Measurements from ENCODE around the gene NDUFV2. TPM values are rescaled to one million over a fixed set of nuclear protein-coding genes. Genes with fewer than 3 reads are reported as not detected.
"Not testable (repeated sequence)": the region's sequence is repeated elsewhere in the genome, so short reads cannot be mapped to it uniquely, and the experiment has no call there.

Gene NDUFV2
- total RNA-seq, 2 experiments from 2014 or later, result 222 to 302 TPM

GRCh38 chr18:9079818-9080528 is 22.5 kb upstream of the NDUFV2 start:
- CTCF ChIA-PET, result interaction anchor here (0.8 to 1.1 kb wide), 2 partner anchors 30 to 68 kb away, joined by 3 to 4 read pairs; no protein-coding TSS in a partner anchor
- H3K9me3 Mint-ChIP-seq (ENCODE audit: low read depth), result no peaks in the 10 kb centered on the region
- no peaks in the 10 kb centered on the region for H3K27me3 Mint-ChIP-seq
- peaks cover 28% of the 10 kb centered on the region for H3K36me3 Mint-ChIP-seq
- no peak overlapping the region for H3K4me3 Mint-ChIP-seq
- DNase-seq, result no peak
- ATAC-seq, result no peak
- peaks cover 61% of the 10 kb centered on the region for H3K4me1 Mint-ChIP-seq
- H3K27ac Mint-ChIP-seq, result peak overlapping the region; percentile 34

GRCh38 chr18:9081940-9082339 is 20.6 kb upstream of the NDUFV2 start:
- Mint-ChIP-seq H3K27ac (peak overlapping the region; percentile 94), H3K4me1 (peaks cover 58% of the 10 kb centered on the region), H3K4me3 (peak overlapping the region; percentile 53), H3K36me3 (peaks cover 27% of the 10 kb centered on the region), H3K9me3 (ENCODE audit: low read depth) (no peaks in the 10 kb centered on the region), H3K27me3 (no peaks in the 10 kb centered on the region)
- ATAC-seq (peak; percentile 9), DNase-seq (peak; percentile 78)
- CTCF ChIA-PET, result interaction anchor here (1.0 to 2.2 kb wide), 5 partner anchors 8 to 65 kb away, joined by 3 to 14 read pairs (median 6); no protein-coding TSS in a partner anchor

DNA sequence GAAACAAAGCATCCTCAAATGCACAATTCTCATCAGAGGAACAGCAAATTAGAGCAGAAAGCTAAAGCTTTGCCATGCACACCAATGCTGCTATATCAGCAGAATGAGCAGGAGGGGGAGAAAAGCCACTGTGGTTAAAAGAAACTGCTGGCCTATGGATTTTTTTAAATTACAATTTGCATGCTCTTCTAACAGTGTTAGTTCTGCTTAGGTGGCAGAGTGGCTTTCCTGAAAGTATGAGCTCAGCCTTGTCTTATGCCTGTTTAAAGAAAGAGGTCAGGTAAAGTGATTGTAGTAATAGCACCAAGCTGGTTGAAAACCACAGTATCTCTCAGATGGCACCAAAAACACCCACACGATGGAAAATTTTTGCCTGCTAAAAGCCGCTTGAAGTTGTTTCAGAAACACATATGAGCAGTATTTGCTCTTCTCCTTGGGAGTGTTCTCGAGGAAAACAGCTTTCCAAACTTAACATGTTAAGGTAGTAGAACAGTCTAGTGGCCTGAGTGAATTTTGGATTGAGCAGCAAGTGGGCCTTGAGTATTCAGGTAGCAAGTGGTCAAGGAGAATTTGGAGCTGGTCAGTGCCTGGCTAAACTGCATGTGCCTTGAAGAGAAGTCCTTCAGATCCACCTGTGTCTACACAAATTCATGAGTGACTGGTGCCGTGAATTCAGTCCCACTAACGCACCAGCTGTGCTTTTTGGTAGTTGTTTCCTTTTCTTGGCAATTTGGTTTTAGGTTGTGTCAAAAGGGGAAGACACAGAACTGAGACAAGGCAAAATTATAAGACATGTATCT is 19.6 kb upstream of the NDUFV2 start:
- CTCF ChIA-PET, result interaction anchor here (0.8 to 2.2 kb wide), 11 partner anchors 9 to 64 kb away, joined by 3 to 14 read pairs (median 6); partner anchors contain the start of gene NDUFV2
- peak; percentile 82 for DNase-seq
- peak; percentile 84 for ATAC-seq
- H3K4me1 Mint-ChIP-seq, result peaks cover 59% of the 10 kb centered on the region
- no peaks in the 10 kb centered on the region for H3K9me3 Mint-ChIP-seq (ENCODE audit: low read depth)
- peaks cover 28% of the 10 kb centered on the region for H3K36me3 Mint-ChIP-seq
- H3K27me3 Mint-ChIP-seq, result no peaks in the 10 kb centered on the region
- H3K27ac Mint-ChIP-seq, result peak overlapping the region; percentile 94
- peak overlapping the region; percentile 53 for H3K4me3 Mint-ChIP-seq

DNA sequence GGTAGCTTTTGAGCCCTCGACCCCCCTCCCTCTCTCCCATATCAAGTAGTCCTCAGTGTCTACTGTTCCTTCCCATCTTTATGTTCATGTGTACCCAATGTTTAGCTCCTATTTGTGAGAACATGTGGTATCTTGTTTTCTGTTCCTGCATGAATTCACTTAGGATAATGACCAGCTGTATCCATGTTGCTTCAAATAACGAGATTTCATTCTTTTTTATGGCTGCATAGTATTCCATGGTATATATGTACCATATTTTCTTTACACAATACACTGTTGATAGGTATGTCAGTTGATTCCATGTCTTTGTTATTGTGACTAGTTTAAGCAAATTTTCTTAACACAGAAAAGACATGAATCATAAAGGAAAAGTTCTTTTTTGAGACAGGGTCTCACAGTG is 16.5 kb upstream of the NDUFV2 start:
- Mint-ChIP-seq H3K36me3 (peaks cover 30% of the 10 kb centered on the region), H3K4me3 (no peak overlapping the region), H3K27ac (peak overlapping the region; percentile 74), H3K4me1 (peaks cover 72% of the 10 kb centered on the region), H3K9me3 (ENCODE audit: low read depth) (no peaks in the 10 kb centered on the region), H3K27me3 (no peaks in the 10 kb centered on the region)
- CTCF ChIA-PET, result interaction anchor here (2.1 kb wide), 1 partner anchor 16 kb away, joined by 5 read pairs; no protein-coding TSS in a partner anchor
- no peak for ATAC-seq
- DNase-seq, result no peak

GRCh38 chr18:9086624-9087023 is 15.9 kb upstream of the NDUFV2 start:
- DNase-seq, result no peak
- H3K27me3 Mint-ChIP-seq, result no peaks in the 10 kb centered on the region
- CTCF ChIA-PET, result no interaction called here
- no peaks in the 10 kb centered on the region for H3K9me3 Mint-ChIP-seq (ENCODE audit: low read depth)
- H3K4me3 Mint-ChIP-seq, result no peak overlapping the region
- ATAC-seq, result no peak
- peaks cover 31% of the 10 kb centered on the region for H3K36me3 Mint-ChIP-seq
- H3K4me1 Mint-ChIP-seq, result peaks cover 75% of the 10 kb centered on the region
- H3K27ac Mint-ChIP-seq, result peak overlapping the region; percentile 74

GRCh38 chr18:9087144-9087543 is 15.4 kb upstream of the NDUFV2 start:
- no peak for ATAC-seq
- CTCF ChIA-PET, result no interaction called here
- no peaks in the 10 kb centered on the region for H3K27me3 Mint-ChIP-seq
- peaks cover 76% of the 10 kb centered on the region for H3K4me1 Mint-ChIP-seq
- no peaks in the 10 kb centered on the region for H3K9me3 Mint-ChIP-seq (ENCODE audit: low read depth)
- peaks cover 31% of the 10 kb centered on the region for H3K36me3 Mint-ChIP-seq
- H3K4me3 Mint-ChIP-seq, result no peak overlapping the region
- no peak for DNase-seq
- peak overlapping the region; percentile 74 for H3K27ac Mint-ChIP-seq

GRCh38 chr18:9088252-9088651 is 14.2 kb upstream of the NDUFV2 start:
- no peaks in the 10 kb centered on the region for H3K9me3 Mint-ChIP-seq (ENCODE audit: low read depth)
- no peak for DNase-seq
- H3K36me3 Mint-ChIP-seq, result peaks cover 31% of the 10 kb centered on the region
- H3K27me3 Mint-ChIP-seq, result no peaks in the 10 kb centered on the region
- ATAC-seq, result no peak
- CTCF ChIA-PET, result interaction anchor here (1.2 to 1.7 kb wide), 2 partner anchors 11 to 14 kb away, joined by 3 to 4 read pairs; no protein-coding TSS in a partner anchor
- peak overlapping the region; percentile 50 for H3K4me3 Mint-ChIP-seq
- peak overlapping the region; percentile 95 for H3K27ac Mint-ChIP-seq
- peaks cover 76% of the 10 kb centered on the region for H3K4me1 Mint-ChIP-seq

GRCh38 chr18:9088727-9089126 is 13.8 kb upstream of the NDUFV2 start:
- Mint-ChIP-seq H3K36me3 (peaks cover 32% of the 10 kb centered on the region), H3K27ac (peak overlapping the region; percentile 95), H3K4me3 (peak overlapping the region; percentile 50), H3K4me1 (peaks cover 74% of the 10 kb centered on the region)
- not testable (repeated sequence) for H3K27me3 Mint-ChIP-seq; DNase-seq; ATAC-seq; H3K9me3 Mint-ChIP-seq (ENCODE audit: low read depth)
- CTCF ChIA-PET, result interaction anchor here (1.2 to 1.7 kb wide), 3 partner anchors 10 to 15 kb away, joined by 3 to 4 read pairs (median 4); no protein-coding TSS in a partner anchor

GRCh38 chr18:9090578-9090977 is 11.9 kb upstream of the NDUFV2 start:
- CTCF ChIA-PET, result interaction anchor here (1.0 to 2.0 kb wide), 7 partner anchors 9 to 47 kb away, joined by 3 to 6 read pairs (median 4); no protein-coding TSS in a partner anchor
- H3K36me3 Mint-ChIP-seq, result peaks cover 35% of the 10 kb centered on the region
- H3K4me1 Mint-ChIP-seq, result peaks cover 85% of the 10 kb centered on the region
- DNase-seq, result no peak
- no peaks in the 10 kb centered on the region for H3K27me3 Mint-ChIP-seq
- H3K27ac Mint-ChIP-seq, result peak overlapping the region; percentile 95
- peak overlapping the region; percentile 79 for H3K4me3 Mint-ChIP-seq
- no peaks in the 10 kb centered on the region for H3K9me3 Mint-ChIP-seq (ENCODE audit: low read depth)
- ATAC-seq, result peak; percentile 0

- H3K27ac Mint-ChIP-seq, result peak overlapping the region; percentile 95
- peak overlapping the region; percentile 79 for H3K4me3 Mint-ChIP-seq
- peak; percentile 63 for ATAC-seq
- peak; percentile 60 for DNase-seq
- no peaks in the 10 kb centered on the region for H3K9me3 Mint-ChIP-seq (ENCODE audit: low read depth)
- no peaks in the 10 kb centered on the region for H3K27me3 Mint-ChIP-seq
- H3K36me3 Mint-ChIP-seq, result peaks cover 32% of the 10 kb centered on the region
- CTCF ChIA-PET, result interaction anchor here (1.0 to 2.0 kb wide), 5 partner anchors 8 to 46 kb away, joined by 4 to 6 read pairs (median 4); no protein-coding TSS in a partner anchor
- H3K4me1 Mint-ChIP-seq, result peaks cover 85% of the 10 kb centered on the region
These were observed 11.4 kb upstream of the NDUFV2 start for GRCh38 chr18:9091066-9091476.

DNA sequence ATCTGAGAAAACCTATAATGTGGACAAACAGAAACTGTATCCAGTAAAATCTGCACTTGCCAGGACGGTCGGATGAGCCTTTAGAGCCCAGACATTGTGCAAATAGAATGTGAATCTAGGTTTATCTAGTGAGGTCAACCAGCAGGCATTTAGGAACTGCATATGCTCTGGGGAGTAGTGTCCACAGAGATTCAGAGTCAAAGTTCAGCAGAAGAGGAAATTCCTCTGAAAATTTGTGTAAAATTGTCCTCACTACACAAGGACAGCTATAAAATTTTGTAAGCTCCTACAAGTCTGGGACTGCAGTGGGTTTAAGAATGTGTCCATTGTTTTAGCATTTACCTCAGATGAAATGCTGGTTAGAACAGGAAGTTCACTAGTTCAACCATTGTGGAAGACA is 9.8 kb upstream of the NDUFV2 start:
- CTCF ChIA-PET, result interaction anchor here (1.8 kb wide), 1 partner anchor 10 kb away, joined by 6 read pairs; no protein-coding TSS in a partner anchor
- peak overlapping the region; percentile 62 for H3K27ac Mint-ChIP-seq
- no peak overlapping the region for H3K4me3 Mint-ChIP-seq
- ATAC-seq (no peak), DNase-seq (no peak)
- H3K4me1 Mint-ChIP-seq, result peaks cover 87% of the 10 kb centered on the region
- H3K36me3 Mint-ChIP-seq, result peaks cover 24% of the 10 kb centered on the region
- no peaks in the 10 kb centered on the region for H3K27me3 Mint-ChIP-seq
- no peaks in the 10 kb centered on the region for H3K9me3 Mint-ChIP-seq (ENCODE audit: low read depth)

DNA sequence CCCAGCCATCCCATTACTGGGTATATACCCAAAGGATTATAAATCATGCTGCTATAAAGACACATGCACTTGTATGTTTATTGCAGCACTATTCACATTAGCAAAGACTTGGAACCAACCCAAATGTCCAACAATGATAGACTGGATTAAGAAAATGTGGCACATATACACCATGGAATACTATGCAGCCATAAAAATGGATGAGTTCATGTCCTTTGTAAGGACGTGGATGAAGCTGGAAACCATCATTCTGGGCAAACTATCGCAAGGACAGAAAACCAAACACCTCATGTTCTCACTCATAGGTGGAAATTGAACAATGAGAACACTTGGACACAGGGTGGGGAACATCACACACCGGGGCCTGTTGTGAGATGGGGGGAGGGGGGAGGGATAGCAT is 9.4 kb upstream of the NDUFV2 start:
- H3K27me3 Mint-ChIP-seq; ATAC-seq; H3K9me3 Mint-ChIP-seq (ENCODE audit: low read depth); DNase-seq; CTCF ChIA-PET; H3K4me3 Mint-ChIP-seq: not testable (repeated sequence)
- Mint-ChIP-seq H3K36me3 (peaks cover 21% of the 10 kb centered on the region), H3K4me1 (peaks cover 86% of the 10 kb centered on the region), H3K27ac (peak overlapping the region; percentile 62)

All from activated CD8-positive, alpha-beta memory T cell treated with anti-CD3 and anti-CD28 coated beads, Interleukin-2, amount 10 ng/mL, durations not matched to agents 7 days and 5 days (primary cell).